ENCODE data around the gene SHROOM1.

GRCh38 chr5:132822650-132823480, 7.6 kb downstream of the SHROOM1 start:
- TF ChIP-seq POLR2A (IDR thresholded peaks at IDR 0.05) = no peak
- TF ChIP-seq, protein P1, sequence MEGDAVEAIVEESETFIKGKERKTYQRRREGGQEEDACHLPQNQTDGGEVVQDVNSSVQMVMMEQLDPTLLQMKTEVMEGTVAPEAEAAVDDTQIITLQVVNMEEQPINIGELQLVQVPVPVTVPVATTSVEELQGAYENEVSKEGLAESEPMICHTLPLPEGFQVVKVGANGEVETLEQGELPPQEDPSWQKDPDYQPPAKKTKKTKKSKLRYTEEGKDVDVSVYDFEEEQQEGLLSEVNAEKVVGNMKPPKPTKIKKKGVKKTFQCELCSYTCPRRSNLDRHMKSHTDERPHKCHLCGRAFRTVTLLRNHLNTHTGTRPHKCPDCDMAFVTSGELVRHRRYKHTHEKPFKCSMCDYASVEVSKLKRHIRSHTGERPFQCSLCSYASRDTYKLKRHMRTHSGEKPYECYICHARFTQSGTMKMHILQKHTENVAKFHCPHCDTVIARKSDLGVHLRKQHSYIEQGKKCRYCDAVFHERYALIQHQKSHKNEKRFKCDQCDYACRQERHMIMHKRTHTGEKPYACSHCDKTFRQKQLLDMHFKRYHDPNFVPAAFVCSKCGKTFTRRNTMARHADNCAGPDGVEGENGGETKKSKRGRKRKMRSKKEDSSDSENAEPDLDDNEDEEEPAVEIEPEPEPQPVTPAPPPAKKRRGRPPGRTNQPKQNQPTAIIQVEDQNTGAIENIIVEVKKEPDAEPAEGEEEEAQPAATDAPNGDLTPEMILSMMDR (IDR thresholded peaks at IDR 0.05) = no peak

Measured in esophagus squamous epithelium (tissue), 4 donors.